ENCODE measurements around the gene ZG16B.

ZG16B gene, protein sequence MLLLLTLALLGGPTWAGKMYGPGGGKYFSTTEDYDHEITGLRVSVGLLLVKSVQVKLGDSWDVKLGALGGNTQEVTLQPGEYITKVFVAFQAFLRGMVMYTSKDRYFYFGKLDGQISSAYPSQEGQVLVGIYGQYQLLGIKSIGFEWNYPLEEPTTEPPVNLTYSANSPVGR

DNA sequence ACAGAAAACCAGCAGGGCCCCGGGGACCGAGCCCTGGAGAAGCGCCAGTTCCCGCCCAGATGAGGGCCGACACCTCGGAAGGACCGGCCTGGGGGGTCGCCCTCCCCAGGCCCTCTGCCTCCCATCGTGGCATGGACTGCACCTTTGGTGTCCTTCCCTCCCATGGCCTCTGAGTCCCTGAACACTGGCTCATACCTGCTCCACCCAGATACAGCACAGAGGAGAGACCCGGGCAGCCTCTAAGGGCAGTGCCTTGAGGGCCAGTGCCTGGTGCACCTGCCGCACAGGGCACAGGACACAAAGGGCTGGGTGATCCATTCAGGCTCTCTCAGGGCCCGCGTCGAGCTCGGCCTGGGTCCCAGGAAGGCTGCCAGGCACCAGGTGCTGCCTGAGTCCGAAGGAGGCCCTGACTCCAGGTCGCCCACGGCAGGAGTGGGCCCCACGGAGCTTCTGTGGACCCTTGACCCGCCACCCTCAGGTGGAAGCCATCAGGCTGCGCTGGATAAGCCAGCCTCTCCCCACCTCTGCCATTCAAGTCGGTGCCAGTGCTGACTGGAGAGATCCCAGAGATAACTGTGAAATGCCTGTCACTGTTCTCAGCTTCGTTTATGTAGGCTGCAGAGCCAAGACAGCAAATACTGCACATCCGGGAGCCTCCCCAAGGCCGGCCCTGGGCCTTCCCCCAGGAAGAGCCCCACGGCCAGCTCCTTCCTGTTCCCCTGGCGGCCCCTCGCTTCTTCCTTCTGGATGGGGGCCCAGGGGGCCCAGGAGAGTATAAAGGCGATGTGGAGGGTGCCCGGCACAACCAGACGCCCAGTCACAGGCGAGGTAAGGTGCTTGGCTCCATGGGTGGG, at the start of gene ZG16B:
ZG16B (plus strand) TSS at position 803 of the 854 bp plus-strand sequence. CDS start 139 bp downstream, outside the sequence.
- DNase-seq (ENCODE audit: low read depth in 3 of 3): no peak

DNA sequence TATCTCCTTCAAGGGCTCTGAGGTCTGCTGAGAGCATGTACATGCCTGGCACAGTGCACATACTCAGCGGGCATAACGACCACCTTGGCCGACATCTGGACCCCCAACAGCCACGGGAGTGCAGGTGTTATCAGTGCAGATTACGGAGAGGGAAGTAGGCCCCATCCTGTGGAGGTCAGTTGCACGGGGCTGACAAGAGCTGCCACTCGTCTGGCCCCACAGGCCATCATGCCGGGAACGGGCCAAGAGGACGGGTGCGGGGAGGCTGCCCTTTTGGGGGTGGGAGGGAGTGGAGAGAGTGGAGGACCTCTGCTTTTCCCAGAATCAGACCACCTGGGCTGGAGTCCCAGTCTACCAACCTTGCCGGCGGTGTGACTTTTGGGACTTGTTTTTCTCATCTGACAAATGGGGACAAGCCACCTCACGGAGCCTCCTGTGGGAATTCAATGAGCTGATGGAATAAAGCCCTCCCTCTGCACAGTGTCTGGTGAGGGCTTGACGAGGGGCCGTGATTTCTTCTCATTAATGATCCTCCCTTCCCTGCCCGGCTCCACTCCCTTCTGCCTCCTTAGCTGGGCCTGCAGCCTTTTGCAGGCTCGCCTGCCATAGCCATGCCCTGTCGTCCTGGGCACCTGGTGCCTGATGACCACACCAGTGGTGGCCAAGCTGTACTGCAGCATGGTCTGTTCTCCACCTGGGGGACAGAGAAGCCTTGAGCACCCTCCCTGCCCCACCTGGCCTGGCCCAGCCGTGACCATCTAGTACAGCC, 47.3 kb upstream of the ZG16B start:
- DNase-seq (ENCODE audit: low read depth in 3 of 3): no peak

DNA sequence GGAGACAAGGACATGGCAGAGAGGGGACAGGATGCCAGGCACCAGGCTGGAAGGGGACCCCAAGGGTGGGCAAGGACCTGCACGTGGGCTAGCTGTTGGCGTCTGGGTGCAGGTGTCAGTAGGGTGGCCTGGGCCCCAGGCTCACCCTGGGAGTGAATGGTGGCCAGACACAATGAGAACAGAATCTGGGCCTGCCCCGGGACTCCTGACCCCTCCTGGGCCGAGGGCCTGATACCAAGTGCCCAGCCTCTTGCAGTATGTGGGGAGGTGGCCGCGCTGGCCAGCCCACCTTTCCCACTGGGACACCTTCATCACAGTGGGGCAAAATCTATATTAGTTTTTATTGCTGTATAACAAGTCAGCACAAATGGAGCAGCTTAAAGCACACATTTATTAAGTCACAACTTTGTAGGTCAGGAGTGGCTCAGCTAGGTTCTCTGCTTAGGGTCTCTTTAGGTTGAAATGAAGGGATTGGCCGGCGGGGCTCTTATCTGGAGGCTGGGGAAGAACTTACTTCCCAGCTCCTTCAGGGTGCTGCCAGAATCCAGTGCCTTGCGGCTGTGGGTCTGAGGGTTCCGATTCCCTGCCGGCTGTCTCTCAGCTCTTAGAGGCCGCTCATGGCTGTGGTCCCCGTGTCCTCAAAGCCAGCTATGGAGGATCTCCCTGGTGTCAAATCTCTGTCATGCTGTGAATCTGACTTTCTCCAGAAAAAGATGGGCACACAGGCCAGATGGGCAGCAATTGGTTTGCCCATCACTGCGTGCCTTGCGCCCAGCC, 46.3 kb upstream of the ZG16B start:
- no peak for DNase-seq (ENCODE audit: low read depth in 3 of 3)

DNA sequence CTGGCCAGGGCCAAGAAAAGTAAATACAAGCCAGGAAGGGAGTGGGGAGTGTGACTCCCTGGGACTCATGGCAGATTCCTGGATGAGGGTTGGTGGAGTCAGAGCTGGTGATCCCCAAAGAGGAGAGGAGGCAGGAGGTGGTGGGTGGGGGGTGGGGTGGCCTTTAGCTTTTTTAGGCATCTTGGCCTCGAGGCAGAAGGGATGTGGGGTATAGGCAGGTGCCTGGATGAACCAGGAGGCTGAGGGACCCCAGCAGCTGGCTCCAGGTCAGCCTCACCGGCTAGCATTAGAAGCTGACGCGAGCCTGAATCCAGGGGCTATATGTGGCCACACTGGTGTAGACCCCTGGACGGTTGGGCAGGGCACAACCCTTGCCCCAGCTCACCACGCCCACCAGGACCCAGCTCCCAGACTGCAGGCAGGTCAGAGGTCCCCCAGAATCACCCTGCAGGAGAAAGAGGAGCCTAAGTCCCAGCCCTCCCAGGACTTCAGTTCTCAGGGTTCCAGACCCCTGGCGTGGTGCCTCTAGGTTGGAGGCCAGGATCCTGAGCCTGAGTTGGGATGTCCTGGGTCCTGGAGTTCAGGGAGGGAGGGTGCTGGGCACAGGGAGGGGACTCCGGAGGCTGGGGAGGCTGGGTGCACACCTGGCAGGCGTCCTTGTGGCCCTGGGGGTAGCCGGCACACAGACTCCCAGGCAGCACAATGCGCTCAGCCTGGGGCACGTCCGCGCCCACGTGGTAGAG, 45.6 kb upstream of the ZG16B start:
- no peak for DNase-seq (ENCODE audit: low read depth in 3 of 3)

DNA sequence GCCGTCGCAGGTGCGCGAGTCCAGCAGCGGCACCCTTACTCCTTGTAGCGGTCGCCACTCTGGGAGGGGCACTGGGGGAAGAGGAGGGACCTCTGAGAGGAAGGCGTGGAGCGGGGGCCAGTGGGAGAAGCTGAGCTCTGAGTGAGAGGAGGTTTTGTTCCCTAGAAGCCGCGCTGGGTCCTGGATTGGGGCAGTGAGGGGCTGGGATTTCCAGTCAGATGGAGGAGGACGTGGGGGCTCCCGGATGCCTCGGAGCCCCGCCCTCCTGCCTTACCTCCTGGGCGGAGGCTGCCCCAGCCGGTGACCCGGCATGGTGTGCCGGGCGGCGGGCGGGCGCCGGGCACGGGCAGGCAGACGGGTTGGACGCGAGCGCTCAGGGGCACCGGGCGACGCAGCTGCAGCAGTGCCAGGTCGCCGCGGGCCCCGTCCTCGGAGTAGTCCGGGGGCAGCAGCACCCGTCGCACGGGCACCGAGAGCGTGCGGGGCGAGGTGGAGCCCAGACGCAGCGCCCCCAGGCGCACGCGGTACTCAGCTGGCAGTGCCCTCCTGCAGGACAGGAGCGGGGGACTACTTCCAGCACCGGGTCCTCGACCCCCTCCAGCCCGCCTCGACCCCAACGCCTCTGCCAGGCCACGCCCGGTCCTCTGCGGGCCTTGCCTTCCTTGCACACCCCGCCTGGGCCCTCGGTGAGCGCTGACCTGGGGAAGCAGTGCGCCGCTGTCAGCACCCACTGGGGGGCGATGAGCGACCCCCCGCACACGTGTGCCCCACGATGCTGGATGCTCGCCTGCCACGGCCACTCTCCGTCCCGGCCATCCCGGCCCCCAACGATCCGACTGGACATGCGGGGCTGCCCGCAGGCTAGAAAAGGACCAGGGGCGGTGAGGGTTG, 44.8 kb upstream of the ZG16B start:
- DNase-seq (ENCODE audit: low read depth in 3 of 3): peak in 1 of 3 donors; percentile 26

DNA sequence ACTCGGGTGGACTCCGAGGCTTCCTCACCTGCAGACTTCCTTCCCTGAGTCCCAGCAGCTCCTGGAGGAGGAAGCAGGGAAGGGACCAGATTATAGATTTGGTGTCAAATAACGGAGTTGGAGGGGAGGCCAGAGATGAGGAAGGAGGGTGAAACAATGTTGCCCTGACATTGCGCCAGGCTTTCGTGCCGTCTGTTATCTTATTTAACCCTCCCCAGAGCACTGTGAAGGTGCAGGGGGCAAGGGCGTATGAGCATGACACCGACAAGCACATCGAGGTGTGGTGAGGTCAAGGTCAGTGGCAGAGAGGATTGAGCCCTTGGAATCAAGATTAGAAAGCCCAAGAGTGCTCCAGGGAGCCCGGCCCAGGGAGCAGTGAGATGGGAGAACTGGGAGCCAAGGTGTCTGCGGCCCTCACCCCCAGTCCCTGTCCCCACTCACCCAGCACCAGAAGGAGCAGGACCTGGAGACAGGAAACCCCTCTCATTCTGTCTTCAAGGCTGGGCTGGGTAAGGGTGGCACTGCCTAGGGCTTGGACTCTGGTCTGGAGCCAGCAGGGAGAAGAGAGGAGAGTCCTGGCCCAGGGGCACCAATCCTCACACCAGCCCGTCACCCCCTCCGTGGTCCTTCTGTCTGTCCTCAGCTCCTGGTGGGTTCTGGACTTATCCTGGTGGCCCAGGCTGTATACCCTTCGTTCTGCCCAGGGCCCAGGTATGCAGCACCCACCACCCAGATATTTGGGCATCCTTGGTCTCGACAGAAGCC, 43.9 kb upstream of the ZG16B start:
- no peak for DNase-seq (ENCODE audit: low read depth in 3 of 3)

DNA sequence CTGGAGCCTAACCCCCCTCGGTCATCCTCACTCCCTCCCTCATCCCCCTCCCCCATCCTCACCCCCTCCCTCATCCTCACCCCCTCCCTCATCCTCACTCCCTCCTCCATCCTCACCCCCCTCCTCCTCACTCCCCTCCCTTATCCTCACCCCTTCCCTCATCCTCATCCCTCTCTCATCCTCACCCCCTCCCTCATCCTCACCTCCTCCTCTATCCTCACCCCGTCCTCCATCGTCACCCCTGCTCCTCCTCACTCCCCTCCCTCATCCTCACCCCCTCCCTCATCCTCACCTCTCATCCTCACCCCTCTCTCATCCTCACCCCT, 43.3 kb upstream of the ZG16B start:
- DNase-seq (ENCODE audit: low read depth in 3 of 3): no peak

DNA sequence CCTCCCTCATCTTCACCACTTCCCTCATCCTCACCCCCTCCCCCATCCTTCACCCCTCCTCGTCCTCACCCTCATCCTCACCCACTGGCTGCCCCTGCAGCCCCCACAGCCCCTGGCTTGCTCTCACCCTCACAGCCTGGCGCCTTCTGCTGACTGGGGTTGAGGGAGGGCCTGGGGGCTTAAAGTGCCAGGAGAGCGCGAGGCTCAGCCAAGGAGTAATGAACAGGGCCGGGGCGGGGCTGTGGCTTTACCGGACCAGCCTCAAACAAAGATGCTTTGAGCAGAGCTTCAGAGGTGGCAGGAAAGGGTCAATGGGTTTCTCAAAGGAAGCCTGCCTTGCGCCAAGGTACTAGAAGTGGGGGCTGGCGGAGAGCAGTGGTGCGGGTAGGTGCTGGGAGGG, 42.7 kb upstream of the ZG16B start, which contains the start of gene PRSS33:
PRSS33 (minus strand) TSS at position 155 of the 400 bp plus-strand sequence. CDS start 1,013 bp downstream, outside the sequence.
- DNase-seq (ENCODE audit: low read depth in 3 of 3): no peak

DNA sequence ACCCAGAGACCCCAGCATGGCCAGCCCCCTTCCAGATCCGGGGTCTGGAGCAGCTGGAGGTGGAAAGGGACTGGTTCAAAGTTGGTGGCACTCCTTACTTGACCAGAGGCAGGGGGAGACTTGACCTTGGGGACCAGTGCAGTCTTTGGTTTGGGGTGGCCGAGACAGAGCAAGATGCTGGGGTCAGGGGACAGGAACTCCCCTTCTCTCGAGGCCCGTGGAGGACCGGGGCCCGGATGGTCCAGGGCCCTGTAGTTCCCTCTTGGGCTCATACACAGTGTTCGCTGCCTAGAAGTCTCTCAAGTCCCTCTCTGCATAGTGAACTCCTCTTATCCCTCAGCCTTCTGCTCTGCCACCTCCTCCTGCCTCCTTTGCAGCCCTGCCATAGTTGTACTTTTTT, 42.1 kb upstream of the ZG16B start:
- no peak for DNase-seq (ENCODE audit: low read depth in 3 of 3)

DNA sequence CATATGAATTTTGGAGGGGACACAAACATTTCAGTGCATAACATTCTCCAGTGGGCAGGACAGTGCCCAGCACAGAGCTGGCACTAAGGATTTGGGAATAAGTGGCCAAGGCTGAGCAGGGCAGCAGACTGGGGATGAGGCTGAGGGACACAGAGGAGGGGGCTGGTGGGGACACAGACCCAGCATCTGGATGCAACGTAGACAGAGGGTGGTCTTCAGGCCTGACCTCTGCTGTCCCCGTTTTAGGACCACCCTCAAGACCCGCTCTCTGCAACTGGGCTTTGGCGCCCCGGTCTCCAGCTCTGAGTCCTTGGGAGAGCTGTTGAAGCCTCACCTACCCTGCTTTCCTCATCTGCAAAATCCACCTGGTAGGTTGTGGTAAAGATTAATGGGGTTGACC, 39.5 kb upstream of the ZG16B start:
- DNase-seq (ENCODE audit: low read depth in 3 of 3): no peak

DNA sequence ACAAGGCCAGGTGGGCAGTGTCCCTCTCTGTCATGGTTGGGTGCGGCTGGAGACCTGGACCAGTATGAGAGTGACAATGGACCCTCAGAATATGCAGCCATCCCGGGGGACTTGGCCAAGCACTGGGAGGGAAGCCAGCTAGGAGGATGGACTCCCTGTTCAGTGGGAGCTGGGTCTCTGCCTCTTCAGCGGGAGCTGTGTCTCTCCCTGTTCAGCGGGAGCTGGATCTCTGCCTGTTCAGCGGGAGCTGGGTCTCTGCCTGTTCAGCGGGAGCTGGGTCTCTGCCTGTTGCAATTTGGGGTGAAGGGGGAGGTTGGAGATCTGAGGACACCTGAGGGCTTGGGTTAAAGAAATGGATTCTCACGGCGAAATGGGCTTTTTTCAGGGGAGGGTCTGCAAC, 38.9 kb upstream of the ZG16B start:
- DNase-seq (ENCODE audit: low read depth in 3 of 3): no peak

DNA sequence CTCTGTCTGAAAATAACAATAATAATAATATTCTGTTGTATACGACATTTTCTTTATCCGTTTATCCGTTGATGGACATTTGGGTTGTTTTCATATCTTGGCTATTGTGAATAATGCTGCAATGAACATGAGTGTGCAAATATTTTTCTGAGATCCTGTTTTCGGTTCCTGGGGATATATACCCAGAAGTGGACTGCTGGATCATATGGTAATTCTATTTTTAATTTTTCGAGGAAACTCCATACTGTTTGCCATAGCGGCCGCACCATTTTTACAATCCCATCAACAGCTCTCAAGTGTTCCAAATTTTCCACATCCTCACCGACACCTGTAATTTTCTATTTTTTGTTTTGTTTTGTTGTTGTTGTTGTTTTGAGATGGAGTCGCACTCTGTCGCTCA, 37.2 kb upstream of the ZG16B start:
- no peak for DNase-seq (ENCODE audit: low read depth in 3 of 3)

DNA sequence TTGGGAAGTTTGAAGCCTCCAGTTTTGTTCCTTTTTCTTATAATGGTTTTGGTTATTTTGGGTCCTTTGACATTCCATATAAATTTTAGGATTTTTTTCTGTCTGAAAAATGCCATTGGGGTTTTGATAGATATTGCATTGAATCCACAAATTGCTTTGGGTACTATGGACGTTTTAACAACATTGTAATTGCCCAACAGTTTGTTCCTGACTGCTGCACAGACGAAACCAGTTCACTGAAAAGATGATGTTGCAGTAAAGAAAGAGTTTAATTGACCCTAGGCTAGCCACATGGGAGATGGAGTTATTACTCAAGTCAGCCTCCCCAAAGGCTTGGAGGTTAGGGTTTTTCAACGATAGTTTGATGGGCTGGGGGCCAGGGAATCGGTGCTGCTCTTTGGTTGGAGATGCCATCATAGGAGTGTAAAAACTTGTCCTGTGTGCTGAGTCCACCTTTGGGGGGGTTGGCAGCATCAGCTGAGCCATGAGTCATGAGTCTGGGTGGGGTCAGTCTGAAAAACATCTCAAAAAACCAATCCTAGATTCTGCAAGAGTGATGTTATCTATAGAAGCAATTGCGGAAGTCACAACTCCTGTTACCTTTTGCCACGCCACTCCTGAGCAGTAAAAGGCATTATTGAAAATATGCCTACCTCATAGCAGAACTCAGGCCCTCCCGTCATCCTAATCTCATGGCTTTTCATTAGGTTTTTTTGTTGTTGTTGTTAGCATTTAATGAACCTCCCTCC, 34.5 kb upstream of the ZG16B start:
- no peak for DNase-seq (ENCODE audit: low read depth in 3 of 3)

DNA sequence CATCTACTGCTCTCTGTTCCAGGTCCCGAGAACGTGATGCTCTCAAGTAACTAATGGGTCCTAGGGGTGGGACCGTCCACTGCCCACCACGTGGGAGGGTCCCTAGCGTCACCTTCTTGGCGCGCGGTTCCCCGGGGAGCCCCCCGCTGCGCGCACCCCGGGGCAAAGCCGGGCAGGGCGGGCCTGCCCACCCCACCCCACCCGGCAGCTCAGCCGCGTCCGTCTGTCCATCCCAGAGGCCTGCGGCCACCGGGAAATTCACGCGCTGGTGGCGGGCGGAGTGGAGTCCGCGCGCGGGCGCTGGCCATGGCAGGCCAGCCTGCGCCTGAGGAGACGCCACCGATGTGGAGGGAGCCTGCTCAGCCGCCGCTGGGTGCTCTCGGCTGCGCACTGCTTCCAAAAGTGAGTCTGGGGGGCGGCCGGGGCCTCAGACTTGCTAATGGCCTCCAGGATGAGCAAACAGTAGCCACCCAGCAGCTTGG, 31.3 kb upstream of the ZG16B start:
- DNase-seq (ENCODE audit: low read depth in 3 of 3): no peak

DNA sequence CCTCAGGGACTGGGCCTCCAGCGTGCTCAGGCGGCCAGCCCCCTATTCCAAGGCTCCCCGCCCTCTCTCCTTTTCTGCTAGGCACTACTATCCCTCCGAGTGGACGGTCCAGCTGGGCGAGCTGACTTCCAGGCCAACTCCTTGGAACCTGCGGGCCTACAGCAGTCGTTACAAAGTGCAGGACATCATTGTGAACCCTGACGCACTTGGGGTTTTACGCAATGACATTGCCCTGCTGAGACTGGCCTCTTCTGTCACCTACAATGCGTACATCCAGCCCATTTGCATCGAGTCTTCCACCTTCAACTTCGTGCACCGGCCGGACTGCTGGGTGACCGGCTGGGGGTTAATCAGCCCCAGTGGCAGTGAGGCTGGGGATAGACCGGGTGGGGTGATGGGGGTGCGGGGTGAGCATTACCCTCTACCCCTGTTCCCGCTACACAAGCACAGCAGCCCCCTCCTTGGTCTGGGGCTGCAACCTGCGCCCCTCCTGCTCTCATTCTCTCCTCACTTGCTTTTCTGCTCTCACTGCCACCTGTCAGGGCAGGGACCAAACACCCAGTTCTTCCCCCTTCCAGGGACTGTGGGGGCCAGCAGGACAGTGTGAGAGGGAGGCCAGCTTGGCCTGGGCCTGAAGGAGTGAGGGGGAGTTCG, 30.8 kb upstream of the ZG16B start:
- DNase-seq (ENCODE audit: low read depth in 3 of 3): no peak

DNA sequence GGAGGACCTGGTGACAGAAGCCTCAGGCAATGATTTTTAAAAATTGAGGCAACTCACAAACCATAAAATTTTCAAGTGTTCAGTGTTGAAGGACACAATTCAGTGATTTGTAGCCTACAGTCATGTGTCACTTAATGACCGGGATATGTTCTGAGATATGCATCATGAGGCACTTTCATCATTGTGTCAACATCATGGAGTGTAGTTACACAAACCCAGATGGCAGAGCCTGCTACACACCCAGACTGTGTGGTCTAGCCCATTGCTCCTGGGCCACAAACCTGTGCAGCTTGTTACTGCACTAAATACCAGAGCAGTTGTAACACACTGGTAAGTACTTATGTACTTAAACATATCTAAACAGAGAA, 30.3 kb upstream of the ZG16B start:
- no peak for DNase-seq (ENCODE audit: low read depth in 3 of 3)

DNA sequence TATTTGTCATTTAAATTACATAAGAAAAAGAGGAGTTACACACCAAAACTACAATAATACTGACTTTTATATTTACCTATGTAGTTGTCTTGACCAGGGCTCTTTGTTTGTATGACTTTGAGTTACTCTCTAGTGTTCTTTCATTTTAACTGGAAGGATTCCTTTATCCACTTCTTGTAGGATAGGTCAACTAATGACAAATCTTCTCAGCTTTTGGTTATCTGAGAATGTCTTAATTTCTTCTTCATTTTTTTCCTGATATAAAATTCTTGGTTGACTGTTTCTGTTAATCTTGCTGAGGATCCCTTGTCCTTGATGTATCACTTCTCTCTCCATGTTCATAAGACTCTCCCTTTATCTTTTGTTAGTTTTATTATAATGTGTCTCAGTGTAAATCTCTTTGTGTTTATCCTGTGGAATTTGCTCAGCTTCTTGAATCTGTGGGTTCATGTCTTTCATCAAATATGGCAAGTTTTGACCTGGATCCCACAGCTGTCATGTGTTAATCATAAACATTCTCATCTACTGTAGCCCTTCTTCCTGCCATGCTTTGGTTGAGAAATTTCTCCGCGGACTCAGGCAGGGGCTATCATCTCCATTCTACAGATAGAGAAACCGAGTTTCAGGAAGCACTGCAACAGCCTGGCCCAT, 26.4 kb upstream of the ZG16B start:
- no peak for DNase-seq (ENCODE audit: low read depth in 3 of 3)

DNA sequence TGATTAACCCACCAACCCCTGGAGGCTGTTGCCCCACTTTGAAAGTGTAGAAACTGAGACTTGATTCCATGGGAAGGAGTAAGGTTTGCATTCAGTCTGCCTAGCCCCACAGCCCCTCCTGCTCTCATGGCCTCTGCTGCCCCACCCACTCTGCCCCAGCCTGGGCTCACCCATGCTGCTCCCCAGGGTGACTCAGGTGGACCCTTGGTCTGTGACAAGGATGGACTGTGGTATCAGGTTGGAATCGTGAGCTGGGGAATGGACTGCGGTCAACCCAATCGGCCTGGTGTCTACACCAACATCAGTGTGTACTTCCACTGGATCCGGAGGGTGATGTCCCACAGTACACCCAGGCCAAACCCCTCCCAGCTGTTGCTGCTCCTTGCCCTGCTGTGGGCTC, 25.4 kb upstream of the ZG16B start:
- no peak for DNase-seq (ENCODE audit: low read depth in 3 of 3)

Data from stimulated activated CD4-positive, alpha-beta T cell treated with anti-CD3 and anti-CD28 coated beads, TNF-alpha, amount 100 ng/mL, for 48 hours (primary cell).